Lower lobe of right lung (tissue), 2 donors: Measurements from ENCODE around the gene MDFI. TPM values are rescaled to one million over a fixed set of nuclear protein-coding genes. Genes with fewer than 3 reads are reported as not detected.

Experiments used
- ATAC-seq, 2 donors: fragments of 200-7000 bp; cut with Tn5 transposase; one replicate each; pipeline ENCODE4 v1.9.1; 2020 to 2022; ENCODE audit warnings: mild to moderate bottlenecking in 2 of 2, moderate library complexity in 2 of 2
- DNase-seq: peaks from one replicate; pipeline ENCODE4 v3.0.0-alpha.2; 2020
- H3K27ac ChIP-seq: fragments of 200-600 bp; one replicate; pipeline ENCODE4 v1.8.0; 2022
- H3K27me3 ChIP-seq: fragments of 200-600 bp; one replicate; pipeline ENCODE4 v1.8.0; 2022; ENCODE audit warnings: low read depth
- H3K36me3 ChIP-seq: fragments of 200-600 bp; one replicate; pipeline ENCODE4 v1.8.0; 2022; ENCODE audit warnings: mild to moderate bottlenecking
- H3K4me1 ChIP-seq: fragments of 200-600 bp; one replicate; pipeline ENCODE4 v1.8.0; 2022
- H3K4me3 ChIP-seq: fragments of 200-600 bp; one replicate; pipeline ENCODE4 v1.8.0; 2022; ENCODE audit warnings: mild to moderate bottlenecking
- H3K9me3 ChIP-seq: fragments of 200-600 bp; one replicate; pipeline ENCODE4 v1.8.0; 2022
- CTCF ChIP-seq: fragments of 200-600 bp; IDR thresholded peaks from one replicate; pipeline ENCODE4 v1.8.0; 2022; ENCODE audit warnings: antibody characterized with exemption, mild to moderate bottlenecking
- intact Hi-C: fragments of 100-400 bp; cut with DNase I; formaldehyde crosslinking; loops from one replicate; pipeline ENCODE4 v1.11.0; 2022
- total RNA-seq: library from RNA; stranded (reverse); fragmentation: NEBNext Ultra II Directional; extraction: Animal tissue kit (Norgen Biotek cat#: 25700); gene quantifications from one replicate; pipeline ENCODE4 v1.2.1, GENCODE V29; 2021
- donor health status: DM: no; HTN: yes; CAD: no; lungs with severe emphysema.

MDFI gene
- total RNA-seq, 1 donor from 2014 or later: 10.6 TPM

GRCh38 chr6:41659935-41660334 lies 21.7 kb downstream of the MDFI start:
- no peak for TF ChIP-seq CTCF
- Histone ChIP-seq H3K27me3 (peaks cover 2% of the 10 kb centered on the region), H3K9me3 (no peaks in the 10 kb centered on the region), H3K4me1 (peaks cover 13% of the 10 kb centered on the region), H3K27ac (no peak overlapping the region), H3K36me3 (no peaks in the 10 kb centered on the region), H3K4me3 (no peak overlapping the region)
- ATAC-seq (no peak), DNase-seq (peak; percentile 24)
- intact Hi-C loops: no loop called here

DNA sequence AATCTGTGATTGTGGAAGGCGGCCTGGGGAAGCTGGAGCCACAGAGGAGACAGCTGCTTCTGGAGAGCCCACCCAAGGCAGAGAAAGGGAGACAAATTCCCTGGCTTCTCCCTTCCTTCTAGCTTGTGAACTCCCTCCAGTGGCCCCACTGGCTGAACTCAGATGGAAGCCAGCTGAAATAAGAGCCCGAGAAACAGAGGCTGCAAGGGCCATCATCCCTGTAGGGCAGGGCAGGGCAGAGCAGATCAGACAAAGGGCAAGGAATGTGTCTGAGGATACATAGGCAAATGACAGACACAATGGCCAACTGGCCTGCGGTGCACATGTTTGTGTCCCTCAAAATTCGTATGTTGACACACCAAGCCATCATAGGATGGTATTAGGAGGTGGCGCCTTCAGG lies 25.3 kb downstream of the MDFI start:
- no peaks in the 10 kb centered on the region for H3K4me1 ChIP-seq
- no peak for TF ChIP-seq CTCF
- peak; percentile 26 for DNase-seq
- peaks cover 2% of the 10 kb centered on the region for H3K27me3 ChIP-seq
- no peak overlapping the region for H3K4me3 ChIP-seq
- H3K9me3 ChIP-seq: no peaks in the 10 kb centered on the region
- no peak overlapping the region for H3K27ac ChIP-seq
- intact Hi-C loops: no loop called here
- H3K36me3 ChIP-seq: no peaks in the 10 kb centered on the region
- ATAC-seq: no peak

DNA sequence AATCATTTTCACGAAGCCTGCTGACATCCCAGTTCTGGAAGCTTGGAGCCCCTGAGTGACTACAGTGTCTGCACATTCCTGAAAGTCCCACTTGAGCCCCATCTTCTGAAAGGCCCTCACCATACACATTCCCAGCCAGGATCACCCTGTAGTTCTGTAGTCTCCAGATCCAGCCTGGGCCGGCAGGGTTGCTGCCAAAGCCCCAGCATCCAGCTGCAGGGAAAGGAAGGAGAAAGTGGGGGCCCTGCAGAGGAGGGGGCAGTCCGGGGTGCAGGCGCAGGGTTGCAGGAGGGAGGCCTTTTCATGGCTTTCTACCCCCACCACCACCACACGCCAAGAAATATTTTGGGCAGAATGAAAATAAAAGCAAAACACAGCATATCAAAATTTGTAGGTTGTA lies 26.0 kb downstream of the MDFI start:
- H3K27me3 ChIP-seq: no peaks in the 10 kb centered on the region
- DNase-seq: no peak
- H3K9me3 ChIP-seq: peaks cover 5% of the 10 kb centered on the region
- intact Hi-C loops: no loop called here
- H3K4me1 ChIP-seq: no peaks in the 10 kb centered on the region
- H3K36me3 ChIP-seq: no peaks in the 10 kb centered on the region
- ATAC-seq: no peak
- no peak overlapping the region for H3K27ac ChIP-seq
- no peak overlapping the region for H3K4me3 ChIP-seq
- no peak for TF ChIP-seq CTCF

DNA sequence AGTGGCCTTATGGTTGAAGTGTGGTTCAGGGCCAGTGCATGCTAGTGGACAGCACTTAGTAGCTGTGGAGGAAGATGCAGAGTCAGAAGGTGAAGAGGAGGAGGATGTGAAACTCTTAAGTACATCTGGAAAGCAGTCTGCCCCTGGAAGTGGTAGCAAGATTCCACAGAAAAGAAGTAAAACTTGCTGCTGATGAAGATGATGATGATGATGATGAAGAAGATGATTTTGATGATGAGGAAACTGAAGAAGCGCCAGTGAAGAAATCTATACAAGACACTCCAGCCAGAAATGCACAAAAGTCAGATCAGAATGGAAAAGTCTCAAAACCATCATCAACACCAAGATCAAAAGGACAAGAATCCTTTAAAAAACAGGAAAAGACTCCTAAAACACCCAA lies 28.9 kb downstream of the MDFI start:
- Histone ChIP-seq H3K4me3 (no peak overlapping the region), H3K27ac (no peak overlapping the region), H3K4me1 (no peaks in the 10 kb centered on the region), H3K36me3 (no peaks in the 10 kb centered on the region), H3K9me3 (peaks cover 5% of the 10 kb centered on the region), H3K27me3 (no peaks in the 10 kb centered on the region)
- intact Hi-C loops: no loop called here
- no peak for TF ChIP-seq CTCF
- DNase-seq: no peak
- ATAC-seq: no peak

DNA sequence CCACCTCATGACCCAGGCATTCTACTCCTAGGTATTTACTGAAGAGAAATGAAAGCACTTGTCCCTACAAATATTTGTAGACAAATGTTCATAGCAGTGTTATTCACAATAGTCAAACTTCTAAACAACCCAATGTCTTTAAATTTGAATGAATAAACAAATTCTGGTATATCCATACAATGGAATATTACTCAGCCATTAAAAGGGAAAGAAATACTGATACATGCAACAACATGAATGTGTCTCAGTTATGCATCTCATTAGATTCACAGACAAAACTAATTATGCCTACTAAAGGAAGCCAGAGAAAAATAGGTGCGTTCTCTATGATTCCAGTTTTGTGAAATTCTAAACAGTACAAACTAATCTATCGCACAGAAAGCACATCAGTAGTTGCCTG lies 30.7 kb downstream of the MDFI start:
- TF ChIP-seq CTCF: no peak
- no peaks in the 10 kb centered on the region for H3K4me1 ChIP-seq
- H3K27ac ChIP-seq: no peak overlapping the region
- intact Hi-C loops: no loop called here
- H3K27me3 ChIP-seq: no peaks in the 10 kb centered on the region
- H3K9me3 ChIP-seq: peaks cover 5% of the 10 kb centered on the region
- ATAC-seq (no peak), DNase-seq (no peak)
- H3K36me3 ChIP-seq: no peaks in the 10 kb centered on the region
- no peak overlapping the region for H3K4me3 ChIP-seq
